Muscle of arm (tissue), 12 donors: ENCODE results near the gene ZNF516. TPM values are rescaled to one million over a fixed set of nuclear protein-coding genes. Genes with fewer than 3 reads are reported as not detected.
"Not testable (repeated sequence)": the region's sequence is repeated elsewhere in the genome, so short reads cannot be mapped to it uniquely, and the experiment has no call there.

ENCODE experiments used
- DNase-seq: peaks from one replicate; pipeline ENCODE4 v3.0.0-alpha.2; 2013
- polyA plus RNA-seq, 12 donors: library from polyadenylated mRNA; unstranded; fragments of 120-200 nt; gene quantifications; one replicate each; pipeline ENCODE4 v1.2.1, GENCODE V29; 2013; ENCODE audit not compliant: insufficient read length in 12 of 12

ZNF516 gene
- polyA plus RNA-seq, 12 donors, result 30.5 to 96.9 (median 42.7) TPM; not detected in 1

DNA sequence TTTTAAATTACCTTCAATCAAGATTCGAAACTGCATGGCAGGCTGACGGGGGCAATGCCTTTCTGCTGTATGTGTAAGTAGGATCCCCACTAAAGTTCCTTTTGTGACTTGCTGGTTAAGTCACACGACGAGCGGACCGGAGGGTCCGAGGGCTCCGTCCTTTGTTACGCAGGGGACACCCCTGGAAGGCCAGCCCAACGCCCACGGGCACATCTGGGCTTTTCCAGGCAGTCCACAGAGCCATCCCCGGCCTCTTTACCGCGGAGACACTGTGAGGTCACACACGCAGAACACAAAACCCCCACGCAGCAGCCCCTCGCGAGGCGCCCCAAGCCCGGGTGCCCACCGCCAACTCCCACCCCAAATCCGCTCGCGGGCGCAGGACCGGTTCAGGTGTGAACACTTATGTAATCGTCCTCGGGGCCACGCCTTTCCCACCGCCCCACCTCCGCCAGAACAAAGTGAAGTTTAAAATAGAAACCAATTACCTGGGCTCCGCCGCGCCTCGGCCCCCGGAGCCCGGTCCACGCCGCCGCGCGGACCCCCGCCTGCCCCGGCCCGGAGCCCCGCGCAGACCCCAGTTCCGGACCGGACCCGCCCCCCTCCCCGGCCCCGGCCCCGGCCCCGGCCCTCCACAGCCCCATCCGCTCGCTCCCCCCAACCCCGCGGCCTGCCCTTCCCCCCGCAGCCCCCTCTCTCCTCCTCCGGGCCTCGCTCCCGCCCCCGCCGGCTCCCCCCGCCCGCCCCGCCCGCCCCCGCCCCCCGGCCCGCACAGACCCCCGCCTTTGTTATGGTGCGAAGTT lies 4.2 kb downstream of the ZNF516 start:
- DNase-seq, result peak; percentile 59

DNA sequence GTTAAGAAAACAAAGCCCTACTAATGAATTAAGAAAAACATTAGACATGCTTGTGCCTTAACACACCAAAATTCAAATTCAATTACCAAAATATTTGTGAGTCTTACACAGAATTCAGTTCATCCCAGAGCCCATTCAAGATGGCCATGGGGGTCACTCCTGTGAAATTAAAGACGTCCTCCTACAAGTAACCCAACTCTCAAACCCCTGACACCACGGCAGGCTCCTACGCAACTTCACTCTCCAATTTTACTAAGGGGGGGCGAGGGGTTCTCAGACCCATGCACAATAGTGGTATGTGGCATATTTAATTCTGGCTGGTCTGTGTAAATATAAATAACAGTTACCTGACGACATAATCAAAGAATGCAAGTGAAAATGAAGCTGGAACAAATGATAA lies 5.0 kb downstream of the ZNF516 start:
- no peak for DNase-seq

DNA sequence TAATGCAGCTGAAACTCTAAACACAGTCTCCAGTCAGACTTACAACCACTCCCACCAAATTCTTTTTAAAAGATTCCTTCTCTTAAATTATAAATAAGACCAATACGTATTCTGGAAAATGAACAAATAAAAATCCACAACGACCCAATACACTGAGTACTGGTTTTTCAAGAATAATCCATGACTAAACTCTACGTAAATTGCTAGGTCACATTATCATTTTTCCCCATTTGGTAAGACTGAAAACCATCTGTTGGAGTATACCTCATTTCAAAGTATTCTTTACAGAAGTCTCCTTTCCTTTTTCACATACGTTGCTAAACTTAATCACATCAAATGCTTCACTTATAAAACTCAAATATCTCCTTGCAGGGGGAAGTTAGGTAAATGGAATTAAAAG lies 6.0 kb downstream of the ZNF516 start:
- no peak for DNase-seq

DNA sequence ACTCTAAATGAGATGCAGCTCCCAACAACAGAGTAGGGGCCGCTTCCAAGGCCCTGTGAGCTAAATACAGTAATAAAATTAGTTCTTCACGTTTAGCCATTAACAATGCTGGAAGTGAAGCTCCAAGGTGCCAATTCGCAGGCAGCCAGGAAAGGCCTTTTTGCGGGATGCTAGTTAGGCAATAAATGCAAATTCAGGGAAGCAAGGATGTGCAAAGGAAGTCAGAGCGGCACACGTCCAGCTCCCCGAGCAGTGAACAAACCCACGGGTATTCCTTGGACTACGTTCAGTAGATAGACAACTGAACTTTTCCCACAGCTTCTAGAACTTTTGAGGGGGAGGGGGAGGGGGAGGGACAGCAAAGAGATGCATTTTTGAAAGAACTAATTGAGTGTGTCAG lies 6.9 kb downstream of the ZNF516 start:
- no peak for DNase-seq

DNA sequence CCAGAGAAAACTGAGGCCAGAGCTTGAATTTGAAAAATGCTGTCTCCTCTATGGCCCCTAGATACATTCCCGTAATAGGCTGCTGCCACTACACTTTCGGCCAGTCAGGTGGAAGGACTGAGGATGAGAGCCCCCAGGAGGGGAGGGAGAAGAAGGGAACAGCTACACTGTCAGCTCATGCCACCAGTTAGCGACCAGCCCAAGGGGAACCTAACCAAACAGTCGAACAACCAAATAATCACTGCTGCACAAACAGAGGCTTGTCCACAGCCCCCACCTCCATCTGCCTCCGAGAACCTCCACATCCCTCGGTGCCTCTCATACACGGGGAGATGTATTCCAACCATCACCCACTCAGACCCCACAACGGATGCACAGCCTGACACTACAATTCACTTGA lies 7.3 kb downstream of the ZNF516 start:
- DNase-seq, result no peak

DNA sequence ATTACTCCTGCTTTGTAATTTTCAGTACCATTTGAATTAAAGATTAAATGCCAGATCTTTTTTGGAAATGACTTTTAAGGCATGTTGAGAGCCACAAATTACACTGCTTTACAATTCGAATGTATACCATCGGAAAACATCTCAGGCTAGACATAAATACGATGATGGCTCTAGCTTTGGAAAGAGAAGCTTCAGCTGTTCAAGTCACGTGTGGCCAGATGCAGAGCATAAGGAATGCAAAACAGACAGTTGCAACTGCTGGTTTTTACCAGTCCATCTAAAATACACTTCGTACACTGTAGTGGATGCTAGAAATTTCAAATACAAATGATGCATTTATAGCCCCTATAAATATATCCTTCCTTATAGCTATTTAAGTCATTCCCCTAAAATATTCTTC lies 8.0 kb downstream of the ZNF516 start:
- peak; percentile 63 for DNase-seq

DNA sequence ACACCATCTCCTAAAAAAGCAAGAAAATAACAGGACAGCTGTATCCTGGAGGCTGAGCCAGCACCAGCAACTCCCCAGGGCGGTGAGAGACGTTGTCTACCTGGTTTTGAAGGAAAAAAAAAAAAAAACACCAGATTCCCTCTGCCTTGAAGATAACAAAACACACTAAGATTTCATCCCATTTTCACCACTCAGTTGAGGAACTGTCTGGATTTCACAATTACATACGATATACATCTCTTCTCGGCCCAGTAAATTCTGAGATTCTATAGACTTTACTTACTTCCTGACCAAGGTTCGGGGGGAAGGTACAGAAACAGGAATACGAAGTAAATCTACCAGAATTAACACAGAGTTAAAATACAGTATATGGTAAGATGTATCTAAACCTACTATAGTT lies 8.5 kb downstream of the ZNF516 start:
- DNase-seq, result no peak

DNA sequence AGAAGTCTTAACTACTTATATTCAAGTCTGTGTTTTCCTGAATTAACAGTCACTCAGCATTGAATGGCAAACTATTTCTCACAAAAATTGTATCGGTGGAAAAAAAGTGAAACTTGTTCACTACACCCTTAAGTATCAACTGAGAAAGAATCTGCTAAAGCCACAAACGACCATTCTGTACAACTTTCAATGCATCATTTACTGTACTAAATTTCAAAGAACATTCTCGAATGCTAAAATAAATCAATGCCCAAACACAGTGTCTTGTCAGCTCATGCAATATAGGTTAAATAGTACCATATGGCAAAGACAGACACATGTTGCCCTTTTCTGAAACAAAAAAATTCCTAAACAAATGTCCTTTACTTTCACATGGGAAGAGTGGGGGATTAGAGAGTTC lies 9.0 kb downstream of the ZNF516 start:
- DNase-seq, result no peak

DNA sequence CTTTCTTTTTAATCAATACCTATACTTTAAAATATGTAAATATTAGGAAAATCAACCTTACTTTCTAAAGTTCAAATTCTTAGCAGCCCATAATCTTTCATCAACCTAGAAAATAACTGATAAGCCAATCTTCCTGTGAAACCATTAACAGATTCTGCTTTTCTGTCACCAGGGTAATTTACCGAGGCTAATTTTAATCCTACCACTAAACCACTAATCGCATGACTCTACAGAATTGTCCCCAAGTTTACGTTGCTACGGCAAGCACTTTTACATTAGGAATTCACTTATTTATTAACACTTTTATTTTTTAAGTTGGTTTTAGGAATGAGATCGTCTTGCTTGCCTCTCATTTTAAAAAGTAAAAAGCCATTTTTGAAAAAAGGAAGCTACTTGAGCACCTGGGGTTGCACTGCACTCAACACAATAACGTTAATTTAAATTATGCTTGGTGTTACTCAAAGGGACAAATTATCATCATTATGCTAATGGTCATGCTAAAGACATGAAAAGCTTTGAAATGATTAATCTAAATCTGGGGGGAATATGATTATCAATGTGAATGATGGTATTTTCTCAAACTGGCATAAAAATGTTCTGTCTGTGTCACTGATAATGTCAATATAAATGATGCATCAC lies 10.2 kb downstream of the ZNF516 start:
- no peak for DNase-seq

DNA sequence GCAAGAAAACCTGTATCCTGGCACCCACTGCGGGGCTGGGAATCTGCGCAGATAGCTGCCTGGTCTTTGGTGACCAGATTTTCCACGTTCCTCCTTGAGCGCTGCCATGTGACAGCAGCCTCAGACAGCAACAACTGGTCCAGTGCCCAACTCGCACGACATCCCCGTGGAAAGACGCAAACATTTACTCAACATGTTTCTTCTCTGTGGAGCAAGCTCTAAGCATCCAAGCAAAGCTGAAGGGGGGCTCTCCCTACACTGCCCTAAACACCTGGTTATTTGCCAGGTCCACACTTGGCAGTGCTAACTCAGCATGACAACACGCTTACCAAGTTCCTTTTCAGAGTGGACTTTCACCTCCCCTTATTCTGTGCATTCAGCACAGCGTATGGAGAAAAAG lies 11.3 kb downstream of the ZNF516 start:
- no peak for DNase-seq

DNA sequence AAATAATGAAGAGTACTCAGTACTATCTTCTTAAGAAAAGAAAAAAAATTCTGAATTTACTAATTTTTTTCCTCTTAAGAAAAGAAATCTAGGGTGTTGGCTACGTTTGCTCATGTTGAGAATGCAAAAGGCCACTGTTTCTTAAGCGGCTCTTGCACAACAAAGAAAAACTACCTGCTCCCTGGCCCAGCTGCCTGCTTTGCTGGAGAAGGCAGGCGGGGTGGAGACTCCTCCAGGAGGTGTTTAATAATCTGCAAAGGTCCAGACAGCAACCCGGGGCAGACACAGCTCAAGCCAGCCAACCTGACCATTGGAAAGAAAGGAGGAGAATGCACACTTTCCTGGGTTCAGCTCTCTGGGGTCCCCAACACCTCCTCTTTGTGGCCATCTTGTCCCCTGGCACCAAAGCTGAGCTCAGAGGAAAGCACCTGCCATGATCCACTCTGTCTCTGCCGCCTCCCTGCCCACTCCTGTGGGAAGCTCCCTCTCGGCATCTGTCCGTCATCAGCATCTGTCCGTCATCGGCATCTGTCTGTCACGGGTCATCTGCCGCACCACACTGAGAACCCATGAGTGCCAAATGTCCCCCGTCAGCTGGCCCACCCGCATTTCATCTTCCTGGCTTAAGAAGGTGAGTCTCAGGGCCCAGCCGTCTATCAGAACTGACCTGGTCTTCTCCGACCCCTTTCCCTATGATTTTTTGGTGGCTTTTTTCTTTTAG lies 11.9 kb downstream of the ZNF516 start:
- no peak for DNase-seq

DNA sequence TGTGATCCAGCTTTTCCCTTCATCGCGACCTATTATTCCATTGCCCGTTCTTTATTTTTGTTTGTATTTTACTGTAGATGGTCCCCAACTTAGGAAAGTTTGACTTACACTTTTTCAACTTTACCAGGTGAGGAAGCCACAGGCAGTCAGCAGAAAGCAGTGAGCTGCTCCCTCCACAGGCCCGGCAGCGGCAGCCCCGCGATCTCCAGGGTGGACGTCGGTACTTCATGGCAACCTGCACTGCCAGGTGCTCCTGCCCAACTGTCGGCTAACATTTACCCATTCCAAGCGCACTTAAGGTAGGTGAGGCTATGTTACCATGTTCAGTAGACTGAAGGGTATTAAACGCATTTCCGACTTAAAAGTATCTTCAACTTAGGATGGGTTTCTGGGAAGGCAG lies 12.8 kb downstream of the ZNF516 start:
- DNase-seq, result no peak

DNA sequence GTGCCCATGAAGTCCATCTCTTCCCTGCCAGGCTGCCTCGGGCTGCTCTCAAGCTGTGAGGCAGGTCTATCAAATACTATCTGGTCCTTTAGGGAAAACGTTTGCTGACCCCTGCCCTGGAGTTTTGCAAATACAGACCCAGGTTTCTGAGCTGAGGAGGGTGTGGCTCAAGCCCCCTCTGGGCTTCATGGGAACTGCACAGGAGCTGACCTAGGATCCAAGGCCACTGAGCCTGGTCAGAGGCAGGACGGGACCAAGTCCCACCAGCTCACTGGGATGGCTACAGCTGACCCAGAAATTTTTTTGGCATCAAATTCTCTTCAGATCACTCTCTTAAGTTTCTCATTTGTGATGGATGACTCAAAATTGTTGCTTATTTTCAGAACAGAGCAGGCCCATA lies 14.1 kb downstream of the ZNF516 start:
- DNase-seq, result no peak

DNA sequence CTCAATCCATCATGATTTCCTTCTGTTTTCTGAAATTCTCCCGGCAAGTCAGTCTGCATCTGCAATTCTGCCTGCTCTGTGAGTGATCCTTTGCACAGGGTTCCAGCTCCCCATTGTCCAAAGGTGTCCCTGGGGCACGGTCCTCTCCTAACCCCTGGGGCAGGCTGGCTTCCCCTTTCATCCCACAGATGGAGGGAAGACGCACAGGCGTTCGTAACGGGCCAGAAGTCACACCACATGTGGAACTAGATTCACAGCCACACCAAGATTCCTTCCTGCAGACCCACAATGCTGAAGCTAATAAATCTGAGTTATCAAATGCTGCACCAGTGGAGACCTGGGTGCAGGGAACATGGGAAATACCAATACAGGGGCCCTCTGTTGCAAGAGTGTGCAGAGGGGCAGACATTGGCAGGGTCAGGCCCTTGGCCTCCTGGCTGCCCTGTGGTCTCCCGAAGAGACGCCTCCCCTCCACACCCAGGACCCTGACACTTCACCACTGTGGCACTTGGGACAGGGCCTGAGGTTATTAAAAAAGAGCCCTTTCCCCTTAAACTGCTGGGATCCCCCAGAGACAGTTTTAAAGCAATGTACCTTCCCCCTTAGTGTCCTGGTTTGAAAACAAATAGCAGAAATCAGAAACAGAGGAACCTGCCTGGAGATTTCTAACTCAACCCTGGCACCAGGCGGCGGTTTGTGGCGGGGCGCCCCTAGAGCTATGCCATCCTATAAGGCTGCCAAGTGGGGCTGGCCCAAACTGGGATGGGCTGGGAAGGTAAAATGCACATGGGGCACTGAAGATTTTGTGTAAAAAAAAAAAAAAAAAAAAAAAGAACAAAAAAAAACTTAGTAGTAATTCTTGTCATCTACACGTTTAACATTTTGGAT lies 15.4 kb downstream of the ZNF516 start:
- DNase-seq, result no peak

DNA sequence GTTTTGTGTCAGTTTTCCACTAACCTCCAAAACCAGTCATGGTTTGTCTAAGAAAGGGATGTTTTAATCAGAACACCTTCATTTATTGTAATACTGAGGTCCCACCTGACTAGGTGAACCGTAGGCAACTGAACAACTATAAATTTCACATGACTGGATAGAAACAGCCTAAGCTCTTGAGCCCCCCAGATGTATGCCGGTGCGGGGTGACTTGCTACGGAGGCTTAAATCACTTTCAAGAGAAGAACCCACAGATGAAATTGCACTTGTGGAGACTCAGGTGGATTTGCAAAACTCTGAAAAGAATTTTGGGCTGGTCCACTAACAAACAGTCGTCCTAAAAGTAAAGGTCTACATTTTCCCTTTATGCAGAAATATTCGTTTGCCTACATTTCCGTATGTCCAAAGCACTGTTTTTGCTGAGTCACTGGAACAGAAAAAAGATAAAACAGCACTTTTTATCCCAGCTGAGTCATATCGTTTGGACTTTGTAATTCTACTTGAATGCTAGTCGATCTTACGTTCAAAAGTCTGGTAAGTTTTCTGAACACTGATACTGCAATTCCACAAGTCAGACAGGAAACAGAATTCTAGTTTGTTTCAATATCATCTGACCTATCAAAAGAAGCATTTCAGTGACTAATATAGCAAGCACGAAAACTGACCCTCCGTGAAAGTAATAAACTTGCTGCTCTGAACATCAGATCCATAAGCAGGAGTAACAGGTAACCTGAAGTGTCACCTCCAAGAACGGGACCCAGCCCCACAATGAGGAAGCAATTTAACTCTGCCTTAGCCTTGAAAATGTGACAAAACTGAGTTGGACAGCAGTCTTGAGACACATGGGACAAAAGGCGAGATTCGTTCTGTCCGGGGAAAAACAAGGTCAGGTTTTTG lies 18.1 kb downstream of the ZNF516 start:
- no peak for DNase-seq

DNA sequence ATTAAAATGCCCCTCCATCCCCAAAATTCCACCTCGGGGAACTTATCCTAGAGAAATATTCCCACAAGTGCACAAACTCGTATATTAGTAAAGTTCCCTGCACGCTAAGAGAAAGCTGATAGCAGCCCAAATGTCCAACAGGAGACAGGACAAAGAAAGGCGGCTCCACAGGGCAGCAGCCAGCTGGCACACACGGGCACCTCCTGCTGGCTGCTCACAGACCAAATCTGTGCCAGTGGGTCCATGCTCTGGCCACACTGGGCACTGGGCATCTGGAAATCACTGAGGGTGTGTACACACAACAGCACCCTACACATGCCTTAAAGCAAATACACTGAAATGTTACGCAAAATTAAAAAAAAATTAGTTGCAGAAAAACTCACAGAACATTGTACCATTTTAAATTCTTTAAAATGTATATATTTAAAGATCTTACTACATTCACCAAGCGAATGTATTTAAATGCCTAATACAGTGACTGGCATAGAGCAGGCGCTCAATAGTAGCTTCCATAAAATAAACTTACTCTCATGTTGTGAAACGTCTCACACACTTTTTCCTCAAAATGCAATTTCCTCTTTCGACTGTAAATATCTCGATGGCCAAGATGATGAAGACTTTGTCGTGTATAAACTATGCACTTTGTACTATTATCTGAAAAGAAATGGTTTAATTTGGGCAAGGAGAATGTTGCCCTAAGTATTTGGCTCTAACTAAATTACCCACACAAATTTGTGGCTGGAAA lies 19.4 kb downstream of the ZNF516 start:
- DNase-seq, result no peak

DNA sequence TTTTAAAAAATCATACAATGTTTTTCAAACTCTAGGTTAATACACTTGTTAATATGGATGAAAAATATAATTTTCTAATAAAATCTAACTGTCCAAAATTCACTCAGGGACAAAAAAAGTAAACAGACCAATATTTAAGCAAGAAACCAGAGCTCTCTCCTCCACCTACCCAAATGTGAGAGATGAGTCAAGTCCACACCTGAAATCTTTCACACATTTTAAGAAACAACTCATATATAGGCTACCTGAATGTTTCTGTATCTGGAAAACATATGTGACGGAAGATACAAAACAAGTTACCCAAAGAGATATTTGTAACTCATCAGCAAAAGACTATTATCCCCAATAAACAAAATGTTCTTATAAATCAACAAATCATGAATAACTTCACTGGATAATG lies 20.2 kb downstream of the ZNF516 start:
- DNase-seq, result no peak

DNA sequence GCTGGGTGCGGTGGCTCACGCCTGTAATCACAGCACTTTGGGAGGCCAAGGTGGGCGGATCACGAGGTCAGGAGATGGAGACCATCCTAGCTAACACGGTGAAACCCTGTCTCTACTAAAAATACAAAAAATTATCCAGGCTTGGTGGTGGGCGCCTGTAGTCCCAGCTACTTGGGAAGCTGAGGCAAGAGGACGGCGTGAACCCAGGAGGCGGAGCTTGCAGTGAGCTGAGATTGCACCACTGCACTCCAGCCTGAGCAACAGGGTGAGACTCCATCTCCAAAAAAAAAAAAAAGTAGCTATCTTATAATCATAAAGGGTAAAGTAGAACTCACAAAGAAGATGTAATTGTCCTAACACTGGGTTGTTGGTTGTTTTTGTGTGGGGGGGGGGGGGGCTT lies 21.5 kb downstream of the ZNF516 start:
- not testable (repeated sequence) for DNase-seq

DNA sequence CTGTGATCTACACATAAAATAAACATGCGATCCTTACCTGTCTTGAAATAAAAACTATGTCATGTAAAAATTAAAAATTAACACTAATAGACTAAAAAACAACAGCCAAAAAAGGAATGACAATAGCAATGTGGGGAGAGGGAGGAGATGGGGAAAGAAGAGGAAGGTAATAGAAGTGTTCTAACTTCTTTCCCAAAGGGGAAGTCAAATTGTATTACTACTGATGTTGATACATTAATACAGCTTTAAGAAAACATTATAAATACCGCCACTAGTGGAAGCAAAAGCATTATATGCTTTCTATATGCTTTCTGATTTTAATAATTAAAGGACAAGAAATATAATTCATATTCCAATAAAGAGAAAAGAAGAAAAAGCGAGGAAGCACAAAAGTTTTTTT lies 22.2 kb downstream of the ZNF516 start:
- DNase-seq, result no peak

DNA sequence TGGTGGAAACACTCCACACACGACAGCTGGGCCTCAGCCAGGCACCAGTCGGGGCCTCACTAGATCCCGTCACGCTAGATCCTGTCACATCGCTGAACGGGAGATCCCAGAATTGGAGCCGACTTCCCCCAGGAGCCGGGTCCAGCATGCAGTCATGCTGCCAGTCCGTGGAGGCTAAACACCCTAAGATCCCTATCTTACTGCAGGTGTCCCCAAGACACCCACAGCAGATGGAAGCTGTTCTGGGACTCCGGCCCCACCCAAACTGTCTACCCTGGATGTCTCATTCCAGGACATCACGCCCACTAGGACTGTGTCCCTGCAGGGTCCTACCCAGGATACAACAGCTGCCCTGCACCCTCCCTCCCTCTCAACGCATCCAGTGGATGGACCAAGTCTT lies 23.4 kb downstream of the ZNF516 start:
- DNase-seq, result no peak
